NCI-H187 treated with DMSO at 0.1 percent for 48 hours (cell line): Measurements from ENCODE around the gene NEDD1.

Experiments used
- DNase-seq: peaks from one replicate; lab custom pipeline; 2025; lab: John Stamatoyannopoulos, UW

NEDD1 gene, protein sequence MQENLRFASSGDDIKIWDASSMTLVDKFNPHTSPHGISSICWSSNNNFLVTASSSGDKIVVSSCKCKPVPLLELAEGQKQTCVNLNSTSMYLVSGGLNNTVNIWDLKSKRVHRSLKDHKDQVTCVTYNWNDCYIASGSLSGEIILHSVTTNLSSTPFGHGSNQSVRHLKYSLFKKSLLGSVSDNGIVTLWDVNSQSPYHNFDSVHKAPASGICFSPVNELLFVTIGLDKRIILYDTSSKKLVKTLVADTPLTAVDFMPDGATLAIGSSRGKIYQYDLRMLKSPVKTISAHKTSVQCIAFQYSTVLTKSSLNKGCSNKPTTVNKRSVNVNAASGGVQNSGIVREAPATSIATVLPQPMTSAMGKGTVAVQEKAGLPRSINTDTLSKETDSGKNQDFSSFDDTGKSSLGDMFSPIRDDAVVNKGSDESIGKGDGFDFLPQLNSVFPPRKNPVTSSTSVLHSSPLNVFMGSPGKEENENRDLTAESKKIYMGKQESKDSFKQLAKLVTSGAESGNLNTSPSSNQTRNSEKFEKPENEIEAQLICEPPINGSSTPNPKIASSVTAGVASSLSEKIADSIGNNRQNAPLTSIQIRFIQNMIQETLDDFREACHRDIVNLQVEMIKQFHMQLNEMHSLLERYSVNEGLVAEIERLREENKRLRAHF

DNA sequence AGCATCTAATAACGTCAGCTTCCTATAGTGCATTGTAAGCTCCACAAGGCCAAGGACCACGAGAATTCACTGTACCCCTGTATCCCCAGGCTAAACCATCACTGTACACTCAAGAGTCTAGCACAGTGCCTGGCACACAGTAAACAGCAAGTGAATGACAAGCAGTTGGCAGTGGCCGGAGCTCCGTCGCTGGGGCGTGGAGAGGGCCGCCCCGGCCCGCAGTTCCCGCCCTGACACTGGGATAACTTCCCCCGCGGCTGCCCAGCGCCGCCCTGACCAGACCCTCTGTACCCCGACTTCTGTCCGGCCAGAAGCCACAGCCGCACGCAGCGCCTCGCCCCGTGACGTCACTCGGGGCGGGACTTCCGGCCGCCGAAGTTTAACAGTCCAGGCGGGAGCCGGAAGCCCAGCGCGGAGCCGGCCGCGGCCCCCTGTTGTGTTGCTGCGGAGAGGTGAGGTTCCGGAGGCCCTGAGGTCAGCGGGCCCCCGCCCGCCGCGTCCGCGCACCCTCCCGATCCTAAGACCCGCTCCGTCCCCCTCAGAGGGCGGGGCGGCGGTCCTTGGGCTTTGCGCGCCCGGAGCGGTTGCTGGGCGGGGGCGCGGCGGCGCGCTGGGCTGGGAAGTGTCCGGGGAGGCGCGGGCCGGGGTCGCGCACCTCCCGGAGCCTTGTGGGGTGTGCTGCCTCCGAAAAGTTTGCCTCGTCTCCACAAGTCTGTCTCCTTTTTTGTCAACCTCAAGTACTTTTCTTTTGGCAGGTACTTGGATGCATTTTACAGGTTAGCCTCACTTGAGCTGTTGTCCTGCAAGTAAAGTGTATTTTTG, at the start of gene NEDD1:
NEDD1 (plus strand) TSS at position 409 of the 822 bp plus-strand sequence. CDS start 2,503 bp downstream, outside the sequence.
- DNase-seq: no peak

DNA sequence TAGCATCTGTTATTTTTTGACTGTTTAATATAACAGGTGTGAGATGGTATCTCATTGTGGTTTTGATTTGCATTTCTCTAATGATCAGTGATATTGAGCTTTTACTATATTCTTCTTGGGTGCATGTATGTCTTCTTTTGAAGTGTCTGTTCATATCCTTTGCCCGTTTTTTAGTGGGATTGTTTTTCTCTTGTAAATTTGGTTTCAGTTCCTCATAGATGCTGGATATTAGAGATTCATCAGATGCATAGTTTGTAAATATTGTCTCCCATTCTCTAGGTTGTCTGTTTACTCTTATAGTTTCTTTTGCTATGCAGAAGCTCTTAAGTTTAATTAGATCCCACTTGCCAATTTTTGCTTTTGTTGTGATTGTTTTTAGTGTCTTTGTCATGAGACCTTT, 48.9 kb upstream of the NEDD1 start:
- DNase-seq: no peak

DNA sequence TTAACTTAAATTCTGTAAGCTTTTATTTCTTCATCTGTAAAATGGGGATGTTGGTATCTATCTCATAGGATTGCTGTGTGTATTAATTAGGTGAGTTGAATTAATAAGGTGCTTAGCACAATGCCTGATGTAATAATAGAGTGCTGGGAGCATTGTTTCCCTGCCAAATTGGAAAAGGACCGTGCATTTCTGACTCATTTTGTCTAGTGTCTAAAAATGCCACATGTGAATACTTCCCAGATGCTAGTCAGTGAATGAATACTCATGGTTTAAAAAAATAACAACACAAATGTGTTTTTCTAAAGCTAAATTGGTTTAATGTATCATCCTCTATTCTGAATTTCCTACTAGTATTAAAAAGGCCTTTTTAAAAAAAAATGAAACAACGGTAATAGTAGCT, 45.4 kb upstream of the NEDD1 start:
- no peak for DNase-seq

DNA sequence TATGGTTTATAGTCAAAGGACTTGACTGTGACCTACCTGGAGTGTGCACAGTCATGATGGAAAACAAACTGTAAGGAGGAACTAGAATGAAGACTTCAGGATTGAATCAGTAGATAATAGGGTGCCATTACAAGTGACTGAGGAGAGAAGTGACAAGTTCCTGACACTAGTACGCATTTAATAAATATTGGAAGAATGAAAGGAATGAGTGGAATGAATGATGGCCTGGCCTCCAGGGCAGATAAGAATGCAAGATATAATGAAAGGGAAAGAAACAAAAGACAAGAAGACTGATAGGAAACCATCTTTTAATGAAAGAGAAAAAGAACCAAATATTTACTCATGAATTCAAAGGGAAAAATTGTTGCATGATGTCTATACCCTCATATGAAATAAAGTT, 44.7 kb upstream of the NEDD1 start:
- DNase-seq: no peak

DNA sequence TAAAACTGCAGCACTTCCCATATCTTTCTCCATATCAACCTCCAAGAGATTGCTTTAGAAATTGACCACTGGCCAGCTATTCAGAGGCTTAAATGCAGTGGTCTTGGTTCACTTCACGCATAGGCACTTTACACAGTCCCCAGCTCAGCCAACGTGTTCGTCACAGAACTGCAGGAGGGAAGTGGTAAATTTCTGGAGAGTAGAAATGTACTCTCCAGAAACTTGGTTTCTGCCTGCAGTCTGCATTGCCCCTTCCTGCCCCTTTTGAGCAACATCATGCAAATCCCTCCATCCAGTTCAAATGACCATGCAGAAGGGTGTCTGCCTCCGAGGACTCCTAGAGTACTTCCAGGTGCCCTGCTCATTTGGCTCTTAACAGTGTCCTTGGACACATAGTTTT, 42.7 kb upstream of the NEDD1 start:
- DNase-seq: no peak

DNA sequence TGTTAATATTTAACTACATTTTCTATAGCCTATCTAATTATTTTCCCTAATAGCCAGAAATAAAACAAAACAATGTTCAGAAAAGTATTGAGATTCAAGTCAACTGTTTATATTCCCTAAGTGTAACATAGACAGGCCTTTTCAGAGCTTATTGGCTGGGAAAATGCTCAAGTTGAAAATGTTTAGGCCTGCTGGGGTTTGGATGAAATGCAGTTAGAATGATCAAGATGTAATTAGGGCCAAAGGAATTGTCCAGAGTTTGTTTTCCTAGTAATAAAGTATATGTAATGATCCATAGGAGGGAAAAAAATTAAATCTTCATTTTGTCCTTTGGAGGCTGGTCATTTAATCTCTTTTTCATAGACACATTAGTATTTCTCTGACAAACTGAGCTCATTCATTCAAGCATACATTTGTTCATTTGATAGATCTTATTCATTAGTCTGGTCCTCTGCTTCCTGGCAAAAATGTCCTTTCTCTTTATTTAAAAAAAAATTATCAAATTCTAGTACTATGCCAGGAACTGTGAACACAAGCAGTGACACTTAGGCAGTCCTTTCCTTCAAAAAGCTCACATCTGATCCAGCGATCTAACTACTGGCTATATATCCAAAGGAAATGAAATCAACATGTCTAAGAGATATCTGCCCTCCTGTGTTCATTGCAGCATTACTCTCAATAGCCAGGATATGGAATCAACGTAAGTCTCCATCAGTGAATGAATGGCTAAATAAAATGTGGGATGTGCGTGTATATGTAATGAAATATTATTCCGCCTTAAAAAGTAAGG, 40.1 kb upstream of the NEDD1 start:
- DNase-seq: no peak

DNA sequence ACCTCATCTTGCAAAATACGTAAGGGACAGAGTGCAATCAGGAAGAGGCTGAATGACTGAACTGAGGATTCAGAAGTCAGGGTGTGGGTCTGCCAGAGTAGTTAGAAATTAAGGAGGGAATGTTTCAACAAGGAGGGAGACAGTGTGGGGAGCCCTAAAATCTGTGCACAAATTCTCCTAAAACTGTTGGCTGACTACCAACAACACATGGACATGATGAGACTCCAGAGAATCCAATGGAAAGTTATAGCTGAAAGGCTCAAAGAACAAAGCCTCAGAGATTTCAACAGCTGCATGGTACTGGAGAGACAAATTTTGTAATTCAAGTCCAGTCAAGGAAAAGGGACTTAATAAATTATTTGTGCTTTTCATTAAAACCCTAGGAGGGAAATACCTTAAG, 36.1 kb upstream of the NEDD1 start:
- DNase-seq: no peak

DNA sequence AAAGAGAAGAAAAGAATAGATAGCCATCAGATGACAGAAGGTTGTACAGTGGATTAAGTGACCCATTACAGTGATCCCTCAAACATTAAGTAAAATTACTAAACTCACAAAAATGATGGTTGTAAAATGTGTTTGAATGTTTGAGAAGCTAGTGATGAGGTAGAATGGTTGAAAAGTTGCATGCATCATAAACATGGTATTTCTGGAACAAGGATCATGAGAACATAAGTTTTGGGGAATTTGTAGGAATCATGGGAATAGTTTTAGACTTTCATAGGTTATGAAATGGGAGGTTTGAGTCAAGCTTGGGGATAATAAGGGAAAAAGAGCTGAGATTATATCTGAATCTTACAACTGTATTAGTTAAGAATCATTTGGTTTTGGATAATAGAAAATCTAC, 34.1 kb upstream of the NEDD1 start:
- no peak for DNase-seq

DNA sequence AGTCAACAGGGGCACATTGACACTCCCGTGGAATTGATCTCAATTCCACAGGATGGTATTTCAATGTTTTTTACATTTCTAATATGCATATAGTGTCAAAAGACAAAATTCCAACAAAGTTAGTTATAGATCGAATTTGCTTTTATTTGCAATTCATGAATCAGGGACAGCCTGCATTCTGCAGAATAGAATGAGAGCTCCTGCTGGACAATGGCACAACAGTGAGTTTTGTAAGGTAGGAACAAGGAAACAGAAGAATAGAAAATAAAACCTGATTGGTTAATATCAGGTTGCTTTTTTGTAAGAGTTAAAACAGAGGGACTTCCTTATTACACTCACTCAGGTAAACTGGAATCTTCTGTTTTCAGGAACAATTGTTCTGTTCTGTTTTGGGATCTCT, 32.8 kb upstream of the NEDD1 start:
- DNase-seq: no peak

DNA sequence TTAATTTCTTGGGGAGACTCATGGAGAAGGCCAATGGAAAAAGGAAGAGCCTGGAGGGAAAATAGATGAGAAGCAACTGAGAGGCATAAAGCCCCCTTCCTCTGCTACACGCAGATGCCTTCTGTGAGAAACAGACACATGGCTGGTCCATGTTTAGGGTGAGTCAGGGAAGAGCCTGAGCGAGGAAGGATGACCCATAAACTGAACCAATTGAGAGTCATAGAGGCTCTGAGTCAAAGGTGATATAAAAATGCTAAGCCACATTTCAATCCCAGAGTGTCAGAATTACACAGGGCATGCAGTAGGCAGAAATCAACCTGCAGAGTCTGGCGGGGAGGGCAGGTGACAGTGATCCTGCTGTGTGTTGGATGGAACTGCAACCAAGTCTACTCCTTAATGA, 30.1 kb upstream of the NEDD1 start:
- no peak for DNase-seq

DNA sequence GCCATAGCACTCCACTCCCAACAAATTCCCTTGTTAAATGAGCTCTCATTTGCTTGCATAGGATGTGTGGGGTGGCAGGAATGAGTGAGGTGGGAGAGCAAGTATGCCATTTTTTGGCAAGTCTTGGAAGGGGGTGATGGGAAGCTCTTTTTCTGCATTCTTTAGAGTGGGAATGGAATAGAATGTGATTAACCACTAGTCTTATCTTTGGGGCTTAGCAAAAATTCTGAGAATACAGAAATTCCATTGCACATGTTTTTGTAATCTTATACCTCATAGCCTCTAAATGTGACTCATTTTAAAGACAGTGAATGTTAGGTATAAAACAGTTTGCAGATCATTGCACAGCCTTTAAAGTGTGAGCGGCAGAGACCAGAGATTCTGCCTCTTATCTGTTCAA, 28.4 kb upstream of the NEDD1 start:
- no peak for DNase-seq

DNA sequence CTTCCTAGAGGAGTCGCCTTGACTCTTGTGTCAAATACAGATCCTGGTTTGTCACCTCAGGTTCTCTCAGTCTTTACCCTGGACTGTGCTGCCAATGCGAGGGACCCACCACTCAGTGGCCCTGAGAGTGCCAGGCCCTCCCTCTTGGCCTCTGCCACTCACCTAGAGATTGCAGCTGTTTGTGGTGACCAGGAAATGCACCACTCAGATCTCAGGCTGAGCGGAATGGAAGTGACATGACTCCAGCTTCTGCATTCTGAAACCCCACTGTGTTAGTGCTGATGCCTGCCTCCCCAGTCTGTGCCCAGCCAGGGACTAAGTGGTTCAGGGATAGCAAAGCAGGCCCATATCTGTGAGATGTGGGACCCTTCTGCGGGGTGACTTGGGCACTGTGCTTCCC, 27.8 kb upstream of the NEDD1 start:
- DNase-seq: no peak

DNA sequence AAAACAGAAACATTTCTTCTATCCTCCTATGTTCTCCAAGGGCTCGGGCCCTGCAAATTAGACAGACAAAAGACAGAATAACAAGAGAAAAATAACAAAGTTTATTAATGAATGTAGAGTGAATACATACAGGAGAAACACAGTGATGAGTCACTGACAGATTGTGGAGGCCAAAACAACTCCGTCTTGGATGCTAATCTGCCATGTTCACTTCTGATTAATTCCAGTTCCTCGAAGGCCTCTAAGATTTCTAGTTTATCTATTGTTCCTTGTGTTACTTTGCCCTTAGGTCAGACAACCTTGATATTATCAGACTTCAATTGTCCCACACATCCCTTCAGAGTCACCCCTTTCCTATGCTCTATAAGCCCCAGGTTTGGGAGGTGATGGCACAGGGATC, 26.8 kb upstream of the NEDD1 start:
- DNase-seq: no peak

DNA sequence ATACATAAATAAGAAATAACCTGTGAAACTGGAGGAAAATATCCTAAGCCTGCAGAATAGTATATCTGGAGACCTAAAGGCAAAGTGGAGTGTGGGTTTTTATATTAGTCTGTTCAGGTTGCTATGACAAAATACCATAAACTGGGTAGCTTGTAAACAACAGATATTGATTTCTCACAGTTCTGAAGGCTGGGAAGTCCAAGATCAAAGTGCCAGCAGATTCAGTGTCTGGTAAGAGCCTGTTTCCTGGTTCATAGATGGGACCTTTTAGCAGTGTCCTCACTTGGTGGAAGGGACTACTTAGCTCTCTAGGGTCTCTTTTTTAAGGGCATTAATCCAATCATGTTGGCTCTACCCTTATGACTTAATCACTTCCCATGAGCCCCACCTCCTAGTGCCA, 25.4 kb upstream of the NEDD1 start:
- no peak for DNase-seq

DNA sequence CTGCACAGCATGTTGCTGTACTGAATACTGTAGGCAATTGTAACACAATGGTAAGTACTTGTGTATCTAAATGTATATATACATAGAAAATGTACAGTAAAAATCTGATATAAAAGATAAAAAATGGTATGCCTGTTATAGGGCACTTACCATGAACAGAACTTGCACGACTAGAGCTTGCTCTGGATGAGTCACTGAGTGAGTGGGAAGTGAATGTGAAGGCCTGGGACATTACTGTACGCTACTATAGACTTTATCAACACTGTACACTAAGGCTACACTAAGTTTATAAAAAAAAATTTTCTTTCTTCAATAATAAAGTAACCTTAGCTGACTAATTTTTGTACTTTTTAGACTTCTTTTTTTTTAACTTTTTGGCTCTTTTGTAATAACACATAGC, 24.2 kb upstream of the NEDD1 start:
- DNase-seq: no peak

DNA sequence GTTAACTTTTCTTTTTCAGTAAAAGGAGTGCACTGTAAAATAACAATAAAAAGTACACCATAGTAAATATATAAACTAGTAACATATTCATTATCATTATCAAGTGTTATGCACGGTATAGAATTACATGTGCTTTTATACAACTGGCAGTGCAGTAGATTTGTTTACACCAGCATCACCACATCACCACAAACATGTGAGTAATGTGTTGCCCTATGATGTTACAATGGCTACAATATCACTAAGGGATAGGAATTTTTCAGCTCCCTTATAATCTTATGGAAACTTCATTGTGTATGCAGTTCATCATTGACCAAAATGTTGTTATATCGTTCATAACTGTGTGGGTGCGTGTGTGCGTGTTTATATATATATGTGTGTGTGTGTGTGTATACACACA, 23.5 kb upstream of the NEDD1 start:
- no peak for DNase-seq

DNA sequence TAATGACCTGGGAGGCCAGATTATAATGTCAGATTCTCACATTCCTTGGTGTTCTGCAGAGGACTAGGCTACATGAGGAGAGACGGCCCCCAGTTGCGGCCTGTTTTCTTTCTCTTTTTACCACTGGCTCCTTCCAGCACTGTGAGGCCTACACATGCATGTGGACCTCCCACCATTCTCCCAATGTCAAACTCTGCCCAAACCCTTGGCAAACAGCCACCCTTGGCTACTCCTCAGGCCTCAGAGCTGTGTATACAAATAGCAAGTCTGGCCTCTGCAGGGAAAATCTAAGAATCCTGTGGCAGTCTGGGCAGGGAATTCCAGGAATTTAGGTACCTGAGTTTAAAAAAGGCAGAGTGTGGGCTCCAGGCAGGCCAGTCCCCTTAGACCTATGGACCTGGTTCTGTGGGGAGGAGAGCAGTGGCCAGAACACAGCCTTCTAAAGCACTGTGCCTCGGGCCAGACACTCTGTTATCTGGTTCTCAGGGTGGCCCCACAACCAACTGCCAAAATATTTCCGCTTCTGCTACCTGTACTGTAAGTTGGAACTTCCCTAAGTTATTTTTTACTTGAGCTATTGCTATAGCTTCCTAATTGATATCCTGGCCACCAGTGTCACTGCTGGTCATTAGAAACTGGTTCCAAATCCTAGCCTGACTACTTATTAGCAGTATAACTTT, 19.9 kb upstream of the NEDD1 start:
- no peak for DNase-seq

DNA sequence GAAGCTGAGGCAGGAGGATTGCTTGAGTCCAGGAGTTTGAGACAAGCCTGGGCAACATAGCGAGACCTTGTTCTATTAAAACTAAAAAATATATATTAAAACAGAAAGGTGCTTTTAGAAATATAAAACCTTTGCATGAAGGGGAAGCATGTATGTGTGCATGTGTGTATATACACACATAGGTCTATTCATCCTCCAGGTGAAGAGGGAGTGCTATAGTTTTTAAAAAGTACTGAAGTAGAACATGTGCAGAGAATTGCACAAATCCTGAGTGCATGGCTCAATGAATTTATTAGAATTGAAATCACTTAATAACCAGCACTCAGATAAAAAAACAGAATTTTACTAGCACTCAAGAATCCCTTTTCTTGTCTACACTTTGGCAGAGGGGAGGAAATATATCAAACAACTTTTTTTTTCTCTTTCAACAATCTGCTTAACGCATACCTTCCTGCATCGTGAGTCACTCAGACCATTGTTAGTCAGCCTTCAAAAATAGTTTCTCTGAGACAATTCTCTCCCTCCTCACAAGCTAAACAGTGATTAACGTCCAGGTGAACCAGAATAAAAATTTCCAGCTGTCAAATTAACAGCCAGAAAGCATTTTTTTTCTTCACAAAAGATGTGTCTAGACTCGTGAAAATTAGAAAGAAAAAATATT, 17.7 kb upstream of the NEDD1 start:
- no peak for DNase-seq

DNA sequence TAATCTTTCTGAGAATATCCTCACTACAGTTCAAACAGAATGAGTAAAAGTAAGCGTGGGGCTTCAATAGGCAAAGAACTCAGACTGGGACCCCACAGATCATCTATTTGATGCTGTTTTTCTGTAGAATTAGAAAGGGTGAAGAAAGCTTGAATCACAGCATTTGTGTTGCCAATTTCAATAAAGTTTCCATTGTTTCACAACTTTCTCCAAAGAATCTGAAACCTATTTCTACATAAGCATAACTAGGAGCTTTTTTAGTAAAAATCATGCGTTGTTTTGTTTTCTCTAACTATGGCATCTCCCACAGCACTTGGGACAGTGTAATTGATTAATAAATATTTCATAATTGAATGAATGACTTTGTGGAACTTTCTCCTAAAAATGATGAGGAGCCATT, 16.7 kb upstream of the NEDD1 start:
- no peak for DNase-seq

DNA sequence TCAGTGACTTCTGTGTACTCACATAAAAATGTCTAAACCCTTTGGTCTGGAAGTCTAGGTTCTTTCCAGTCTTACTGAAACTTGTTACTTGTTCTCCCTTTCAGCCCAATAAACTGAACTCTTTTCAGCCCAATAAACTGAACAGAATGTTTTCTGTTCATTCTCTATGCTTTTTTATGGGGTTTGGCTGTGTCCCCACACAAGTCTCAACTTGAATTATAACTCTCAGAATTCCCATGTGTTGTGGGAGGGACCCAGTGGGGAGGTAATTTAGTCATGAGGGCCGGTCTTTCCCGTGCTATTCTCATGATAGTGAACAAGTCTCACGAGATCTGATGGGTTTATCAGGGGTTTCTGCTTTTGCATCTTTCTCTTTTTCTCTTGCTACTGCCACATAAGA, 15.0 kb upstream of the NEDD1 start:
- no peak for DNase-seq

DNA sequence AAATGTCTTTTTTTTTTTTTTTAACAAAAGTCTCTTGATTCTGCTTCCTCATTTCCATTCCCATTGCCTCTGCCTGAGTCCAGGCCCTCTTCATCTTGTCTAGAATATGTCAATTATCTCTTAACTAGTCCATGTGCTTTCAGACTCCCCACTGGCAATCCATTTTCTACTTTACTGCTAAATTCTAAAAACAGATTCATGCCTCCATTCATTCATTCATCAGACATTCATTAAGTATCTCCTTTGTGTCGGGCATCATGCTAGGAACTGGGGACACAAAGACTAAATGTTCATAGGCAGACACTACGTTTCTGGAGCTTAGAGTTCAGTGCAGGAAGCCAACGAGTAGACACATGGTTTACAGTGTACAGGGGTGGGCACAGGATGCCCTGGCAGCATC, 9.6 kb upstream of the NEDD1 start:
- DNase-seq: no peak
